HCT116 (cell line): Measurements from ENCODE around the gene LIMA1.

Experiments used
- FOSL1 ChIP-seq: IDR thresholded peaks from 2 replicates; pipeline ENCODE4 v1.6.1; 2012; ENCODE audit warnings: low read depth
- POLR2A ChIP-seq: IDR thresholded peaks from 2 replicates; pipeline ENCODE4 v1.7.0; 2011; ENCODE audit warnings: borderline replicate concordance; ENCODE audit not compliant: insufficient read depth, insufficient read length; ENCODE audit errors: extremely low read depth
- REST ChIP-seq: IDR thresholded peaks from 2 replicates; pipeline ENCODE4 v1.6.1; 2012; ENCODE audit warnings: low read depth
- YY1 ChIP-seq: IDR thresholded peaks from 2 replicates; pipeline ENCODE4 v1.6.1; 2011; ENCODE audit warnings: low read length, low read depth, moderate library complexity, mild to moderate bottlenecking; ENCODE audit not compliant: insufficient replicate concordance; ENCODE audit errors: extremely low read depth
- ZFX ChIP-seq: fragments of 450-650 bp; IDR thresholded peaks from 2 replicates; pipeline ENCODE4 v1.6.1; 2017
- ZNF274 ChIP-seq: fragments of 200-500 bp; sonication (Bioruptor generic); IDR thresholded peaks from 2 replicates; pipeline ENCODE4 v1.6.1; 2014; ENCODE audit warnings: mild to moderate bottlenecking, low read depth, low read length, inconsistent platforms
- TF ChIP-seq, protein P1 (sequence below), 3 experiments: fragments of 200-600 bp in 1 of 3; sonication (generic) in 1 of 3; IDR thresholded peaks in 2 of 3; conservative IDR thresholded peaks in 1 of 3; 2 replicates each; pipeline ENCODE4 v1.5.1; 2012 to 2017; ENCODE audit warnings: low read depth in 2 of 3, low read length in 2 of 3, antibody characterized with exemption in 1 of 3, borderline replicate concordance in 1 of 3, control low read depth in 1 of 3, mild to moderate bottlenecking in 1 of 3, mixed read lengths in 1 of 3, mixed run types in 1 of 3, moderate library complexity in 1 of 3; ENCODE audit not compliant: insufficient read depth in 1 of 3
- TF ChIP-seq, protein P2 (sequence below): IDR thresholded peaks from 2 replicates; pipeline ENCODE4 v1.6.1; 2011; ENCODE audit warnings: mild to moderate bottlenecking, low read length, moderate library complexity; ENCODE audit not compliant: insufficient replicate concordance; ENCODE audit errors: extremely low read depth

GRCh38 chr12:50243507-50243906 is 39.8 kb downstream of the LIMA1 start:
- TF ChIP-seq, protein P1, sequence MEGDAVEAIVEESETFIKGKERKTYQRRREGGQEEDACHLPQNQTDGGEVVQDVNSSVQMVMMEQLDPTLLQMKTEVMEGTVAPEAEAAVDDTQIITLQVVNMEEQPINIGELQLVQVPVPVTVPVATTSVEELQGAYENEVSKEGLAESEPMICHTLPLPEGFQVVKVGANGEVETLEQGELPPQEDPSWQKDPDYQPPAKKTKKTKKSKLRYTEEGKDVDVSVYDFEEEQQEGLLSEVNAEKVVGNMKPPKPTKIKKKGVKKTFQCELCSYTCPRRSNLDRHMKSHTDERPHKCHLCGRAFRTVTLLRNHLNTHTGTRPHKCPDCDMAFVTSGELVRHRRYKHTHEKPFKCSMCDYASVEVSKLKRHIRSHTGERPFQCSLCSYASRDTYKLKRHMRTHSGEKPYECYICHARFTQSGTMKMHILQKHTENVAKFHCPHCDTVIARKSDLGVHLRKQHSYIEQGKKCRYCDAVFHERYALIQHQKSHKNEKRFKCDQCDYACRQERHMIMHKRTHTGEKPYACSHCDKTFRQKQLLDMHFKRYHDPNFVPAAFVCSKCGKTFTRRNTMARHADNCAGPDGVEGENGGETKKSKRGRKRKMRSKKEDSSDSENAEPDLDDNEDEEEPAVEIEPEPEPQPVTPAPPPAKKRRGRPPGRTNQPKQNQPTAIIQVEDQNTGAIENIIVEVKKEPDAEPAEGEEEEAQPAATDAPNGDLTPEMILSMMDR (IDR thresholded peaks at IDR 0.05 in 2 of 3, conservative IDR thresholded peaks at IDR 0.05 in 1 of 3; ENCODE audit: borderline replicate concordance in 1 of 3, insufficient read depth in 1 of 3, low read depth in 2 of 3, low read length in 2 of 3): no peak
- TF ChIP-seq, protein P2, sequence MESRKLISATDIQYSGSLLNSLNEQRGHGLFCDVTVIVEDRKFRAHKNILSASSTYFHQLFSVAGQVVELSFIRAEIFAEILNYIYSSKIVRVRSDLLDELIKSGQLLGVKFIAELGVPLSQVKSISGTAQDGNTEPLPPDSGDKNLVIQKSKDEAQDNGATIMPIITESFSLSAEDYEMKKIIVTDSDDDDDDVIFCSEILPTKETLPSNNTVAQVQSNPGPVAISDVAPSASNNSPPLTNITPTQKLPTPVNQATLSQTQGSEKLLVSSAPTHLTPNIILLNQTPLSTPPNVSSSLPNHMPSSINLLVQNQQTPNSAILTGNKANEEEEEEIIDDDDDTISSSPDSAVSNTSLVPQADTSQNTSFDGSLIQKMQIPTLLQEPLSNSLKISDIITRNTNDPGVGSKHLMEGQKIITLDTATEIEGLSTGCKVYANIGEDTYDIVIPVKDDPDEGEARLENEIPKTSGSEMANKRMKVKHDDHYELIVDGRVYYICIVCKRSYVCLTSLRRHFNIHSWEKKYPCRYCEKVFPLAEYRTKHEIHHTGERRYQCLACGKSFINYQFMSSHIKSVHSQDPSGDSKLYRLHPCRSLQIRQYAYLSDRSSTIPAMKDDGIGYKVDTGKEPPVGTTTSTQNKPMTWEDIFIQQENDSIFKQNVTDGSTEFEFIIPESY: no peak
- no peak for TF ChIP-seq POLR2A
- TF ChIP-seq YY1: no peak
- TF ChIP-seq ZNF274: no peak
- no peak for TF ChIP-seq REST
- TF ChIP-seq ZFX: no peak
- TF ChIP-seq FOSL1: no peak
